Measurements from ENCODE around the gene BNIP2. TPM values are rescaled to one million over a fixed set of nuclear protein-coding genes. Genes with fewer than 3 reads are reported as not detected.

Gene BNIP2
- total RNA-seq, 1 donor from 2014 or later = 81.4 TPM

- H3K27me3 Mint-ChIP-seq (ENCODE audit: insufficient read depth, low read depth) = peaks cover 3% of the 10 kb centered on the region
- no peaks in the 10 kb centered on the region for H3K9me3 Mint-ChIP-seq
- no peak for DNase-seq (ENCODE audit: low spot score)
- no peaks in the 10 kb centered on the region for H3K36me3 ChIP-seq
- no peak overlapping the region for H3K27ac ChIP-seq
- no peak for TF ChIP-seq EZH2phosphoT487 (IDR thresholded peaks at IDR 0.05)
- TF ChIP-seq, protein P1, sequence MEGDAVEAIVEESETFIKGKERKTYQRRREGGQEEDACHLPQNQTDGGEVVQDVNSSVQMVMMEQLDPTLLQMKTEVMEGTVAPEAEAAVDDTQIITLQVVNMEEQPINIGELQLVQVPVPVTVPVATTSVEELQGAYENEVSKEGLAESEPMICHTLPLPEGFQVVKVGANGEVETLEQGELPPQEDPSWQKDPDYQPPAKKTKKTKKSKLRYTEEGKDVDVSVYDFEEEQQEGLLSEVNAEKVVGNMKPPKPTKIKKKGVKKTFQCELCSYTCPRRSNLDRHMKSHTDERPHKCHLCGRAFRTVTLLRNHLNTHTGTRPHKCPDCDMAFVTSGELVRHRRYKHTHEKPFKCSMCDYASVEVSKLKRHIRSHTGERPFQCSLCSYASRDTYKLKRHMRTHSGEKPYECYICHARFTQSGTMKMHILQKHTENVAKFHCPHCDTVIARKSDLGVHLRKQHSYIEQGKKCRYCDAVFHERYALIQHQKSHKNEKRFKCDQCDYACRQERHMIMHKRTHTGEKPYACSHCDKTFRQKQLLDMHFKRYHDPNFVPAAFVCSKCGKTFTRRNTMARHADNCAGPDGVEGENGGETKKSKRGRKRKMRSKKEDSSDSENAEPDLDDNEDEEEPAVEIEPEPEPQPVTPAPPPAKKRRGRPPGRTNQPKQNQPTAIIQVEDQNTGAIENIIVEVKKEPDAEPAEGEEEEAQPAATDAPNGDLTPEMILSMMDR (IDR thresholded peaks at IDR 0.05) = no peak
- TF ChIP-seq EZH2 (IDR thresholded peaks at IDR 0.05) = no peak
- peak overlapping the region; percentile 99 for H3K4me3 Mint-ChIP-seq
- peak overlapping the region; percentile 90 for H3K9ac ChIP-seq
- H3K9me3 ChIP-seq (ENCODE audit: low read depth) = no peaks in the 10 kb centered on the region
- H3K36me3 Mint-ChIP-seq = peaks cover 8% of the 10 kb centered on the region
- H3K27ac Mint-ChIP-seq = no peak overlapping the region
- H3K4me1 ChIP-seq = peaks cover 8% of the 10 kb centered on the region
- peaks cover 62% of the 10 kb centered on the region for H3K79me2 ChIP-seq (ENCODE audit: low read depth)
- peaks cover 18% of the 10 kb centered on the region for H3K4me1 Mint-ChIP-seq
- peaks cover 37% of the 10 kb centered on the region for H4K20me1 ChIP-seq (ENCODE audit: low read depth)
- H3F3A ChIP-seq (ENCODE audit: low read depth) = peaks cover 22% of the 10 kb centered on the region
- no peaks in the 10 kb centered on the region for H3K27me3 ChIP-seq
- no peak overlapping the region for H2AFZ ChIP-seq (replicated peaks)
- H3K4me2 ChIP-seq = peak overlapping the region; percentile 90
- H3K4me3 ChIP-seq = peak overlapping the region; percentile 88
Measured at GRCh38 chr15:59687836-59688235, 1.3 kb downstream of the BNIP2 start.

- H3K9me3 Mint-ChIP-seq = no peaks in the 10 kb centered on the region
- Histone ChIP-seq H3K4me1 (peaks cover 8% of the 10 kb centered on the region), H3K4me3 (no peak overlapping the region), H3K79me2 (ENCODE audit: low read depth) (peaks cover 72% of the 10 kb centered on the region), H2AFZ (replicated peaks) (no peak overlapping the region), H3K36me3 (peaks cover 3% of the 10 kb centered on the region), H3K9me3 (ENCODE audit: low read depth) (no peaks in the 10 kb centered on the region), H3K27me3 (no peaks in the 10 kb centered on the region), H3F3A (ENCODE audit: low read depth) (peaks cover 22% of the 10 kb centered on the region), H3K9ac (no peak overlapping the region), H4K20me1 (ENCODE audit: low read depth) (peaks cover 39% of the 10 kb centered on the region), H3K4me2 (no peak overlapping the region), H3K27ac (no peak overlapping the region)
- H3K4me3 Mint-ChIP-seq = no peak overlapping the region
- H3K27me3 Mint-ChIP-seq (ENCODE audit: insufficient read depth, low read depth) = peaks cover 3% of the 10 kb centered on the region
- DNase-seq (ENCODE audit: low spot score) = no peak
- peaks cover 18% of the 10 kb centered on the region for H3K4me1 Mint-ChIP-seq
- H3K36me3 Mint-ChIP-seq = peaks cover 10% of the 10 kb centered on the region
- TF ChIP-seq EZH2 (IDR thresholded peaks at IDR 0.05) = no peak
- TF ChIP-seq EZH2phosphoT487 (IDR thresholded peaks at IDR 0.05) = no peak
- TF ChIP-seq, protein P1 (IDR thresholded peaks at IDR 0.05) = no peak
- no peak overlapping the region for H3K27ac Mint-ChIP-seq
Measured at GRCh38 chr15:59686389-59686788, 2.7 kb downstream of the BNIP2 start.

GRCh38 chr15:59685737-59686297 is 3.3 kb downstream of the BNIP2 start:
- H3K9ac ChIP-seq = no peak overlapping the region
- H3K4me1 Mint-ChIP-seq = peaks cover 14% of the 10 kb centered on the region
- H3K4me1 ChIP-seq = peaks cover 8% of the 10 kb centered on the region
- no peak overlapping the region for H2AFZ ChIP-seq (replicated peaks)
- peaks cover 12% of the 10 kb centered on the region for H3K36me3 Mint-ChIP-seq
- no peak overlapping the region for H3K4me2 ChIP-seq
- H3F3A ChIP-seq (ENCODE audit: low read depth) = peaks cover 22% of the 10 kb centered on the region
- H3K79me2 ChIP-seq (ENCODE audit: low read depth) = peaks cover 73% of the 10 kb centered on the region
- no peak overlapping the region for H3K4me3 Mint-ChIP-seq
- no peak overlapping the region for H3K27ac Mint-ChIP-seq
- H3K36me3 ChIP-seq = peaks cover 6% of the 10 kb centered on the region
- no peaks in the 10 kb centered on the region for H3K9me3 ChIP-seq (ENCODE audit: low read depth)
- no peaks in the 10 kb centered on the region for H3K9me3 Mint-ChIP-seq
- DNase-seq (ENCODE audit: low spot score) = no peak
- peaks cover 42% of the 10 kb centered on the region for H4K20me1 ChIP-seq (ENCODE audit: low read depth)
- TF ChIP-seq EZH2 (IDR thresholded peaks at IDR 0.05) (no peak), EZH2phosphoT487 (IDR thresholded peaks at IDR 0.05) (no peak)
- TF ChIP-seq, protein P1 (IDR thresholded peaks at IDR 0.05) = no peak
- no peaks in the 10 kb centered on the region for H3K27me3 ChIP-seq
- H3K27me3 Mint-ChIP-seq (ENCODE audit: insufficient read depth, low read depth) = peaks cover 3% of the 10 kb centered on the region
- no peak overlapping the region for H3K27ac ChIP-seq
- H3K4me3 ChIP-seq = no peak overlapping the region

Measured in neural progenitor cell (in vitro differentiated cells).